Panc1 (cell line): ENCODE results near the gene IPO4.

Source experiments
- POLR2AphosphoS5 ChIP-seq: IDR thresholded peaks from 2 replicates; pipeline ENCODE4 v1.6.1; 2012; ENCODE audit warnings: mild to moderate bottlenecking, low read depth, low read length, moderate library complexity
- REST ChIP-seq, 2 experiments: IDR thresholded peaks; 2 replicates each; pipeline ENCODE4 v1.6.1; 2011 to 2012; ENCODE audit warnings: low read depth in 2 of 2, control low read depth in 1 of 2, low read length in 1 of 2, mild to moderate bottlenecking in 1 of 2, moderate library complexity in 1 of 2; ENCODE audit not compliant: insufficient read depth in 1 of 2
- SIN3A ChIP-seq: IDR thresholded peaks from 2 replicates; pipeline ENCODE4 v1.6.1; 2012; ENCODE audit warnings: low read depth, mild to moderate bottlenecking, low read length, moderate library complexity, borderline replicate concordance; ENCODE audit not compliant: insufficient read depth
- TCF7L2 ChIP-seq: IDR thresholded peaks from 2 replicates; pipeline ENCODE4 v1.6.1; 2011; ENCODE audit warnings: mild to moderate bottlenecking, low read depth, low read length, inconsistent platforms
- TF ChIP-seq, protein P1 (sequence below): fragments of 450-650 bp; IDR thresholded peaks from 2 replicates; pipeline ENCODE4 v1.5.1; 2017; ENCODE audit warnings: mild to moderate bottlenecking

DNA sequence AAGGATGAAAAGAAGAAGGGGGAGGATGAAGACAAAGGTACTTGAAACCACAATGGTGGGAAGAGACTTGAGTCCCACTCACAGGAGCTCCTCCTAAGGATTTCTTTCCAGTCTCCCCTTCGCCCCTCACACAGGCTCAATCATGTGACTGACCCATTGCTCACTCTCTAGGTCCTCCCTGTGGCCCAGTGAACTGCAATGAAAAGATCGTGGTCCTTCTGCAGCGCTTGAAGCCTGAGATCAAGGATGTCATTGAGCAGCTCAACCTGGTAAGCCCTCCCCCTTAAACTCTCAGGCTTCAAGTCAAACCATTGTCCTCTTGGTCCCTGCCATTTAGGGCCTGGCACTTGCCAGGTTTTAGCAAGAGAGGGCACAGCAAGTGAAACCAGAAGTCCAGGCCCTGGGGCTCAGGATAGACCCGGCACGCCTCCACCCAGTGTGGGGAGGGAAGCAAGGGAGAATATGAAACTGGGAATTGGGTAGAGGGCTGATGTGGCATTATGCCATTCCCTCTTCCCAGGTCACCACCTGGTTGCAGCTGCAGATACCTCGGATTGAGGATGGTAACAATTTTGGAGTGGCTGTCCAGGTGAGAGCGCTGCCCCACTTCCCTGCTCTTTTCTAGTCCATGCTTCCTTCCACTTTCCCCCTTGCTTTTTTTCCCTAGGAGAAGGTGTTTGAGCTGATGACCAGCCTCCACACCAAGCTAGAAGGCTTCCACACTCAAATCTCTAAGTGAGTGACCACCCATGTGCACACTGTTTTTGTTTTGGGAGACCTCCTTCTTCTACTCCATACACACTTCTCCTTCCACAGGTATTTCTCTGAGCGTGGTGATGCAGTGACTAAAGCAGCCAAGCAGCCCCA, 50.9 kb downstream of the IPO4 start:
- TF ChIP-seq, protein P1, sequence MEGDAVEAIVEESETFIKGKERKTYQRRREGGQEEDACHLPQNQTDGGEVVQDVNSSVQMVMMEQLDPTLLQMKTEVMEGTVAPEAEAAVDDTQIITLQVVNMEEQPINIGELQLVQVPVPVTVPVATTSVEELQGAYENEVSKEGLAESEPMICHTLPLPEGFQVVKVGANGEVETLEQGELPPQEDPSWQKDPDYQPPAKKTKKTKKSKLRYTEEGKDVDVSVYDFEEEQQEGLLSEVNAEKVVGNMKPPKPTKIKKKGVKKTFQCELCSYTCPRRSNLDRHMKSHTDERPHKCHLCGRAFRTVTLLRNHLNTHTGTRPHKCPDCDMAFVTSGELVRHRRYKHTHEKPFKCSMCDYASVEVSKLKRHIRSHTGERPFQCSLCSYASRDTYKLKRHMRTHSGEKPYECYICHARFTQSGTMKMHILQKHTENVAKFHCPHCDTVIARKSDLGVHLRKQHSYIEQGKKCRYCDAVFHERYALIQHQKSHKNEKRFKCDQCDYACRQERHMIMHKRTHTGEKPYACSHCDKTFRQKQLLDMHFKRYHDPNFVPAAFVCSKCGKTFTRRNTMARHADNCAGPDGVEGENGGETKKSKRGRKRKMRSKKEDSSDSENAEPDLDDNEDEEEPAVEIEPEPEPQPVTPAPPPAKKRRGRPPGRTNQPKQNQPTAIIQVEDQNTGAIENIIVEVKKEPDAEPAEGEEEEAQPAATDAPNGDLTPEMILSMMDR: no peak
- no peak for TF ChIP-seq TCF7L2
- no peak; the same call in 1 of the 2 replicates for TF ChIP-seq POLR2AphosphoS5
- no peak for TF ChIP-seq REST (IDR thresholded peaks at IDR 0.05; ENCODE audit: insufficient read depth in 1 of 2, low read depth in 2 of 2, low read length in 1 of 2)
- no peak for TF ChIP-seq SIN3A
